Testis (tissue), 2 donors: ENCODE measurements around the gene KYAT1.

Source experiments
- POLR2A ChIP-seq: fragments of 450-650 bp; IDR thresholded peaks from one replicate; pipeline ENCODE4 v1.6.1; 2017; ENCODE audit warnings: antibody characterized with exemption, mild to moderate bottlenecking, moderate library complexity
- TF ChIP-seq, protein P1 (sequence below), 3 experiments: fragments of 450-650 bp in 2 of 3; fragments of 200-600 bp in 1 of 3; sonication (generic) in 1 of 3; IDR thresholded peaks; one replicate each; pipeline ENCODE4 v1.5.1; 2016 to 2019; ENCODE audit warnings: antibody characterized with exemption in 3 of 3, mild to moderate bottlenecking in 2 of 3, moderate library complexity in 1 of 3

DNA sequence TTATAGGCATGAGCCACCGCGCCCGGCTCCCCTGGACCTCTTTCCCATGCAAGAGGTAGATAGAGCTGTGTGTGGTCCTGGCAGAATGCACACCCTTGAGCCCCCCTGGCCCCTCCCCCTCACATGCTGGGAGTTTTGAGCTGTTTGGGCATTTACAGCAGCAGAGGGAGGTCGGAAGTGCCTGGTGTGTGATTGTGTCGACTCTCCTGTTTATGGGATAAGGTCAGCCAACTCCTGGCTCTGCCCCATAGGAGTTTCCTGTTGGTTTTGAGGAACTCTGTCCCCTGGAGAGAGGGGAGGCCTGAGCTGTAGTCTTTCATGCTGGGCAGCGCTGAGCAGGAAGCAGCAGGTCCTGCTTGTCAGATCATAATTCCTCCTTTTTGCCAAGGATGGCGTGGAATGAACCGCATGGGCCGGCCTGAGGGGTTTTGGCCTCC, 6.2 kb upstream of the KYAT1 start:
- TF ChIP-seq, protein P1, sequence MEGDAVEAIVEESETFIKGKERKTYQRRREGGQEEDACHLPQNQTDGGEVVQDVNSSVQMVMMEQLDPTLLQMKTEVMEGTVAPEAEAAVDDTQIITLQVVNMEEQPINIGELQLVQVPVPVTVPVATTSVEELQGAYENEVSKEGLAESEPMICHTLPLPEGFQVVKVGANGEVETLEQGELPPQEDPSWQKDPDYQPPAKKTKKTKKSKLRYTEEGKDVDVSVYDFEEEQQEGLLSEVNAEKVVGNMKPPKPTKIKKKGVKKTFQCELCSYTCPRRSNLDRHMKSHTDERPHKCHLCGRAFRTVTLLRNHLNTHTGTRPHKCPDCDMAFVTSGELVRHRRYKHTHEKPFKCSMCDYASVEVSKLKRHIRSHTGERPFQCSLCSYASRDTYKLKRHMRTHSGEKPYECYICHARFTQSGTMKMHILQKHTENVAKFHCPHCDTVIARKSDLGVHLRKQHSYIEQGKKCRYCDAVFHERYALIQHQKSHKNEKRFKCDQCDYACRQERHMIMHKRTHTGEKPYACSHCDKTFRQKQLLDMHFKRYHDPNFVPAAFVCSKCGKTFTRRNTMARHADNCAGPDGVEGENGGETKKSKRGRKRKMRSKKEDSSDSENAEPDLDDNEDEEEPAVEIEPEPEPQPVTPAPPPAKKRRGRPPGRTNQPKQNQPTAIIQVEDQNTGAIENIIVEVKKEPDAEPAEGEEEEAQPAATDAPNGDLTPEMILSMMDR (IDR thresholded peaks at IDR 0.05), result no peak
- no peak for TF ChIP-seq POLR2A
